Pancreas (tissue), 10 donors: Measurements from ENCODE around the gene INPP5A. TPM values are rescaled to one million over a fixed set of nuclear protein-coding genes. Genes with fewer than 3 reads are reported as not detected.
A peak's percentile ranks its signal among the peaks of the same experiment; 100 is the strongest.

Source experiments
- ATAC-seq, 4 donors: fragments of 200-7000 bp; cut with Tn5 transposase; one replicate each; pipeline versions ENCODE4 v1.8.0 to v1.9.1; 2020; ENCODE audit warnings: mild to moderate bottlenecking in 4 of 4, moderate library complexity in 4 of 4
- DNase-seq, 6 donors: peaks; one replicate each; pipeline ENCODE4 v3.0.0-alpha.2; 2020
- FAIRE-seq: peaks from 2 replicates; lab custom pipeline; 2012; peaks lifted over from hg19 to GRCh38; lab: Jason Lieb, UNC
- H3K27ac ChIP-seq, 4 donors: fragments of 200-600 bp; sonication (generic); 1 replicate in 3 of 4; 2 replicates in 1 of 4; pipeline versions ENCODE4 v1.5.0 to v1.8.0; 2020
- H3K27me3 ChIP-seq, 4 donors: fragments of 200-600 bp; one replicate each; pipeline ENCODE4 v1.8.0; 2021
- H3K36me3 ChIP-seq, 3 donors: fragments of 200-600 bp; sonication (generic) in 1 of 3; one replicate each; pipeline versions ENCODE4 v1.5.0 to v1.8.0; 2020 to 2021
- H3K4me1 ChIP-seq, 3 donors: fragments of 200-600 bp; one replicate each; pipeline ENCODE4 v1.8.0; 2021
- H3K4me3 ChIP-seq, 4 donors: fragments of 200-600 bp; sonication (generic) in 2 of 4; one replicate each; pipeline versions ENCODE4 v1.5.0 to v1.8.0; 2020 to 2021
- H3K9me3 ChIP-seq, 4 donors: fragments of 200-600 bp; one replicate each; pipeline ENCODE4 v1.8.0; 2021
- CTCF ChIP-seq, 4 donors: fragments of 200-600 bp; sonication (generic) in 3 of 4; IDR thresholded peaks; one replicate each; pipeline versions ENCODE4 v1.5.0 to v1.8.0; 2021; ENCODE audit warnings: antibody characterized with exemption in 4 of 4
- WGBS, 2 donors: extraction: QIAGEN DNeasy Blood & Tissue Kit; methylation state at CpG; one replicate each; pipeline ENCODE4 v1.1.7; 2013; 5-methylcytosine and 5-hydroxymethylcytosine counted together
- intact Hi-C, 3 donors: fragments of 100-400 bp; cut with DNase I; formaldehyde crosslinking; loops; one replicate each; pipeline versions ENCODE4 v1.11.1 to v1.14.2; 2022
- polyA plus RNA-seq, 2 donors: library from polyadenylated mRNA; stranded (reverse); fragments of 200-250 nt; gene quantifications; one replicate each; pipeline ENCODE4 v1.2.3, GENCODE V29; 2013
- total RNA-seq, 6 donors: library from RNA; stranded (reverse); fragmentation: NEBNext Ultra II Directional in 4 of 6; extraction: Animal tissue kit (Norgen Biotek cat#: 25700) in 4 of 6; gene quantifications; one replicate each; pipeline versions ENCODE4 v1.2.1 to v1.2.4, GENCODE V29; 2021 to 2023
- donor health status: healthy with polysubstance abuse.
- donor health status: DM: no; HTN: no; CAD: no; lungs with moderate emphysema.
- donor health status: DM: no; HTN: no; CAD: no.
- donor health status: control.
- donor health status: control.
- donor health status: Bipolar disorder and iron deficiency.
- donor health status: DM: yes; HTN: yes; CAD: no.
- donor health status: DM: no; HTN: no; CAD: no.
- donor health status: DM: no; HTN: no; CAD: no.
- donor health status: DM: yes; HTN: yes; CAD: no.

Gene INPP5A
- total and polyA plus RNA-seq, 8 donors, result 5.9 to 15.6 (median 11.3) TPM

- 89 to 95% methylated on average over 29 of the region's 29 CpGs for WGBS, 2 donors
- intact Hi-C loops, result loop anchor here in 2 of 3 donors (5.0 to 10.0 kb wide), 2 partner anchors 183 to 256 kb away; no protein-coding TSS in a partner anchor
- H3K9me3 ChIP-seq, result no peaks in the 10 kb centered on the region
- no peak overlapping the region for H3K27ac ChIP-seq
- H3K4me1 ChIP-seq, result peaks cover 0 to 3% (median 0%) of the 10 kb centered on the region in 3 donors
- no peak for TF ChIP-seq CTCF (IDR thresholded peaks at IDR 0.05)
- no peak for ATAC-seq
- no peak overlapping the region for H3K4me3 ChIP-seq
- peak in 4 of 6 donors; percentile 5 to 40 (median 19) for DNase-seq
- no peaks in the 10 kb centered on the region for H3K27me3 ChIP-seq
- no peaks in the 10 kb centered on the region for H3K36me3 ChIP-seq
- no peak for FAIRE-seq
Observed at GRCh38 chr10:132640326-132641125, 102.9 kb downstream of the INPP5A start.

- 82 to 83% methylated on average over 8 of the region's 8 CpGs for WGBS, 2 donors
- FAIRE-seq (no peak), ATAC-seq (no peak), DNase-seq (peak in 2 of 6 donors; percentile 4 to 27)
- H3K4me1 ChIP-seq, result peaks cover 0 to 3% (median 0%) of the 10 kb centered on the region in 3 donors
- H3K9me3 ChIP-seq, result no peaks in the 10 kb centered on the region
- H3K27ac ChIP-seq, result no peak overlapping the region
- H3K4me3 ChIP-seq, result no peak overlapping the region
- no peak for TF ChIP-seq CTCF (IDR thresholded peaks at IDR 0.05)
- H3K36me3 ChIP-seq, result no peaks in the 10 kb centered on the region
- no peaks in the 10 kb centered on the region for H3K27me3 ChIP-seq
- intact Hi-C loops, result loop anchor here in 2 of 3 donors (5.0 to 10.0 kb wide), 2 partner anchors 184 to 257 kb away; no protein-coding TSS in a partner anchor
Observed at GRCh38 chr10:132641401-132641800, 103.8 kb downstream of the INPP5A start.

GRCh38 chr10:132641966-132642731 is 104.6 kb downstream of the INPP5A start:
- no peak for TF ChIP-seq CTCF (IDR thresholded peaks at IDR 0.05)
- H3K4me1 ChIP-seq, result peaks cover 0 to 3% (median 0%) of the 10 kb centered on the region in 3 donors
- H3K4me3 ChIP-seq, result no peak overlapping the region
- H3K9me3 ChIP-seq, result no peaks in the 10 kb centered on the region
- 90 to 92% methylated on average over 33 of the region's 33 CpGs for WGBS, 2 donors
- FAIRE-seq (no peak), DNase-seq (peak in 1 of 6 donors; percentile 51), ATAC-seq (no peak)
- intact Hi-C loops, result loop anchor here in 2 of 3 donors (5.0 to 10.0 kb wide), 2 partner anchors 185 to 257 kb away; no protein-coding TSS in a partner anchor
- no peak overlapping the region for H3K27ac ChIP-seq
- H3K27me3 ChIP-seq, result no peaks in the 10 kb centered on the region
- no peaks in the 10 kb centered on the region for H3K36me3 ChIP-seq

GRCh38 chr10:132642732-132643008 is 105.1 kb downstream of the INPP5A start:
- WGBS, 2 donors, result 76 to 79% methylated on average over 11 of the region's 11 CpGs
- H3K4me1 ChIP-seq, result peaks cover 0 to 1% (median 0%) of the 10 kb centered on the region in 3 donors
- no peaks in the 10 kb centered on the region for H3K36me3 ChIP-seq
- DNase-seq, result peak in 2 of 6 donors; percentile 4 to 13
- H3K4me3 ChIP-seq, result no peak overlapping the region
- H3K27me3 ChIP-seq, result no peaks in the 10 kb centered on the region
- TF ChIP-seq CTCF (IDR thresholded peaks at IDR 0.05), result no peak
- ATAC-seq, result no peak
- H3K9me3 ChIP-seq, result no peaks in the 10 kb centered on the region
- H3K27ac ChIP-seq, result no peak overlapping the region
- no peak for FAIRE-seq
- intact Hi-C loops, result loop anchor here in 2 of 3 donors (5.0 to 10.0 kb wide), 2 partner anchors 185 to 258 kb away; no protein-coding TSS in a partner anchor
